HG03439 (cell line): Measurements from ENCODE around the gene HEBP1.

Experiments
- ATAC-seq: cut with Tn5 transposase; IDR thresholded peaks from one replicate; pipeline ENCODE4 v1.9.1; 2021; ENCODE audit warnings: mild to moderate bottlenecking, moderate library complexity; ENCODE audit not compliant: unreplicated experiment

The HEBP1 gene

GRCh38 chr12:13024531-13024916 is 24.5 kb upstream of the HEBP1 start:
- ATAC-seq, result no peak

DNA sequence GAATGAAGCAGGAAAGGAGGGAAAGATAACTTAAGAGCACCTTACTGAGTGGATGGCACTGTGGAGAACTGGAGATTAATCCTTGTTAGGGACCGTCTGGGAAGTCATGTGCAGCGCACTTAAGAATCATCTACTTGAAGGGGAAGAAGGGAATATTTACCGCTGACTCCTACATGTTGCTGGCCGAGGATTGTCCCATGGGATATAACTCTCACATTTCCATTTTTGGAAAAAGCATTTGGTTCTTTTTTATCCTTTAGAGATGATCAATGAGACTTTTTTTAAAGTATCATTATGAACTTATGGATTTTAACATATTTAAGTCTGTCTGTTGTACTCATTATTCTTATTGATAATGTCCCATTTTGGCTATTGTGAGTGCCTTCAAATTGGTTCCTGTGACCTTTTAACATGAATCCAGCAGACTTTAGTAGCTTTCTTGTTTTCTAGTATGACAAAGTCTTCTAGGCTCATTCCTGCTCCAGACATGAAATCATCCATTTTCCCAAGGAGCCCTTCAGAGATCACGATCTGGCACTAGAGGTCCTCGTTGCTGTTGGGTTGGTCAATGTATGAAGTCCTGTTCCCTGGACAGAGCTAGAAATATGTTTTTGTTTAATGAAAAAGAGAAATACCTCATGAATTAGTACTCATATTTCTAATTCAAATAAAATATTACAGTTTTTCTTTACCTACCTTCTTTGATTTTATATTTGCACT is 23.9 kb upstream of the HEBP1 start:
- ATAC-seq, result no peak

- ATAC-seq, result no peak
Measured at GRCh38 chr12:13022851-13023271, 22.8 kb upstream of the HEBP1 start.

GRCh38 chr12:13011098-13011497 is 11.0 kb upstream of the HEBP1 start:
- no peak for ATAC-seq

GRCh38 chr12:13008741-13009380 is 8.8 kb upstream of the HEBP1 start:
- no peak for ATAC-seq

GRCh38 chr12:13007496-13008233 is 7.6 kb upstream of the HEBP1 start:
- ATAC-seq, result no peak

- no peak for ATAC-seq
Measured at GRCh38 chr12:13005649-13006048, 5.6 kb upstream of the HEBP1 start.

- ATAC-seq, result no peak
Measured at GRCh38 chr12:13004986-13005385, 4.9 kb upstream of the HEBP1 start.

DNA sequence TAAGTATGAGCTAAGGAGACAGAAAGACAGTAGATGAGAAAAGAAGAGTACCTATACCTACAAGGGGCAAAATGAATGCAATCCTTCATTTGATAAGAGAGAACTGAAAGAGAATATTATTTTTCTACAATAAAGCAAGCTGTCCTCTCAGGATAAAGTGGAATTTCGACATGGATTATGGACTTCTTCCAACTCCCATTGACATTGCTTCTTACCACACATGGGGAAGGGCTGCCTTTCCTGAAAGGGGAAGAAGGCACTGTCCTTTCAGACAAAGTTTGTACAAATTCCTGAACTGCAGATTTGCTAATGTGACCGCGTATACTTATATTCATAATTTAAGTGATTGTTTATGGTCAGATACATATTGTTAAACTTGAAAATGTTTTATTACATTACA is 4.3 kb upstream of the HEBP1 start:
- no peak for ATAC-seq

DNA sequence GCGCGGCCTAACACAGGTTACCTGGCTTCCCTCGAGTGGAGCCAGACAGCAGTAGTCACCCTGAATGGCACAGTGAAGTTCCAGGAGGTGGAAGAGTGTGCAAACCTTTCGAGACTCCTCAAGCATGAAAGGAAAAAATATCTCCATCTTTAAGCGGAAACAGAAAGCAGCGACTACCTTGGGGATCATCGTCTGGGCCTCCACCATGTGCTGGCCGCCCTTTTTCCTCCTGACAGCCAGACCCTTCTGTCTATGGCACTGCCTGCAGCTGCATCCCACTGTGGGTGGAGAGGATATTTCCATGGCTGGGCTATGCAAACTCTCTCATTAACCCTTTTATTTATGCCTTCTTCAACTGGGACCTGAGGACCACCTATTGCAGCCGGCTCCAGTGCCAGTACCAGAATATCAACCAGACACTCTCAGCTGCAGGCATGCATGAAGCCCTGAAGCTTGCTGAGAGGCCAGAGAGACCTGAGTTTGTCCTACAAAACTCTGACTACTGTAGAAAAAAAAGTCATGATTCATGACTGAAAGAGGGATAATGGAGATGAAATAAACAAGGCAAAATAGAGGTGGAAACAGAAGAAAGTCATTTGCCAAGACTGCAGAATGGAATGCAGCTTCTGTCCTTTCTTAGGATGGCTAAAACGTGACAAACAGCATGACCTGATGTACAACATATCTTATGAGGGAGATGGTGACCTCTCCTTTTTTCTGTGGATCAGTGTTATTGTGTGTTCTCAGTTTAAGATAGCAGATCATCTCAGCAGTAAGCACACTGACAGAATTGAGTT is 2.4 kb upstream of the HEBP1 start:
- no peak for ATAC-seq

DNA sequence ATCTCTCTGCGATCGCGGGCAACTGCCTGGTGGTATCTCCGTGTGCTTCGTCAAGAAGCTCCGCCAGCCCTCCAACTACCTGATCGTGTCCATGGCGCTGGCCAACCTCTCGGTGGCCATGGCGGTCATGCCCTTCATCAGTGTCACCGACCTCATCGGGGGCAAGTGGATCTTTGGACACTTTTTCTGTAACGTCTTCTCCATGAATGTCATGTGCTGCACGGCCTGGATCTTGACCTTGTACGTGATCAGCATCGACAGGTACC is 1.6 kb upstream of the HEBP1 start:
- ATAC-seq, result no peak

DNA sequence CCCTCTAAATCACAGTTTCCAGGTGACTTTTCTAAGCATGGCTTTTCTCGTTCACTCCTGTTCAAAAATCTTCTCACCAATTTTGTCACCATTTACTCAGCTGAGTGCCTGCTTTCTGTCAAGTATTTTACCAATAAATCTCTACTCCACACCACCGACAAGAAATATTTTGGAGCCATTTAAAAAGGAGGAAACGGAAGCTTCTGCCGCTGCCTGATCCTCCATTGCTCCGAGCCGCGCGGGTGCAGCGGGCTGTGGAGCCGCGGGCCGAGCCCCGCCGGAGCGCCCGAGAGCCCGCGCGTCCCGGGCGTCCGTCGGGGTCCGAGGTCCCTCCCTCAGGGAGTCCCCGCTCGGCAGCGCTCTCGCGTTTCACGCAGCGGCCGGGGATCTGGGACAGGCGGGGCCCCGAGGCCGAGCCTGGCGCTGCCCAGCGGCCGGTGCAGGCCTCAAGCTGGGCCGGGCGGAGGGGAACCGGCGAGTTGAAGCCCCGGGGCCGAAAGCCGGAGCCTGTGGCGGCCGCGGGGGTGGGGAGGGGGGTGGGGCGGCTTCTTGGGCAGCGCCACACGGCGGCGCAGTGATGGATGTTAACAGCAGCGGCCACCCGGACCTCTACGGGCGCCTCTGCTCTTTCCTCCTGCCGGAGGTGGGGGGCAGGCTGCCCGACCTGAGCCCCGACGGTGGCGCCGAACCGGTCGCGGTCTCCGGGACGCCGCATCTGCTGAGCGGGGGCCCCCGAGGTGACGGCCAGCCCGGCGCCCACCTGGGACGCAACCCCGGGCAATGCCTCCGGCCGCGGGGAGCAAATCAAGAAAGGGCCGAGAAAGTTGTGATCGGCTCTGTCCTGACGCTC is 1.1 kb upstream of the HEBP1 start:
- no peak for ATAC-seq

DNA sequence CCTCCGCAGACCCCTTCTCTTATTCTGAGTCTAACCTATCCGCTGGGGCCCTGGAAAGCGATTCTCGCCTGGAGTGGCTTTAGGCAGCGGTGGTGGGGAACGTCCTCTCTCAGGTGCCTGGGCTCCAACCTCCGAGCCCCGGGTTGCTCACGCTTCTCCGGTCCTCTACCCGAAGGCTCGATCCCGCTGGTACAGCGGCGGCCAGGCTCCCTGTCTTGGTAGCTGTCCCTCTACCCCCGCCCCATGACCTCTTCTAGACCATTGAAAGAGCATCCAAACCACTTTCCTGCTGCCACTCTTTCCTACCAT is 505 bp upstream of the HEBP1 start:
- ATAC-seq, result peak; percentile 28

GRCh38 chr12:12999271-12999958 is 650 bp downstream of the HEBP1 start:
- no peak for ATAC-seq

DNA sequence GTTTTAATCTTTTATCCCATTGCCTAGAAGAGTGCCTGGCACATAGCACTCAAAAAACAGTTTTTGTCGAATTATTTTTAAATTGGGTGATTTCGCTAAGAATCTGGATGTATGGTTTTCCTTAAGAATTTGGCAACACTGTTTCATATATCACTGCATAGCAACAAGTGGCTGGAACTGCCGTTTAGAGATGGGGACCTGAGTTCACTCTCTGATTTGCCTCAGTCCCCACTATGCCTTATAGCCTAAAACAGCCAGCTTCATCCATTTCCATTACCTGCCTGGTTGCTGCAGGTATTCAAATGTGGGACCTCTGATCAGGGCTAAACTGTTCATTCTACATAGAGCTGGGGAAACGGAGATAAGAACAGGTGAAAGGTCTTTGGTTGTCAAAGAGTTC is 1.8 kb downstream of the HEBP1 start:
- ATAC-seq, result no peak

DNA sequence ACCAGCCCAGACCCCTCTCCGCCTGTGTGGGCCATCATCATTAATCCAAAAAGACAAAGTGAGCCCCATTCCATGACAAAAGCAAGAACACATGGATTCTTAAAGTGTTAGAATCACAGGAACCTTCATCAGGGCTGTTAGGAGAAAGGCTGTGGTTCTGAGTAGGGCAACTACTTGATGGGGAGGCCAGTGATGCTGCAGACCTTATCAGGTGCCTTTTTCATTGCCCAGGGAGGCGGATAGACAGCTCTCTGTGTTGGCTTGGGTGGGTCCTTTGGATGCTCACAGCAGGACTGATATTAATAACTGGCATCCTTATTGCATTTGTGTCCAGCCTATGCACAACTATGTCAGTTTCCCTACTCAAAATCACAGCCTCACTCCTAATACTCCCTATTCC is 2.3 kb downstream of the HEBP1 start:
- ATAC-seq, result no peak

GRCh38 chr12:12997156-12997555 is 2.9 kb downstream of the HEBP1 start:
- ATAC-seq, result no peak

GRCh38 chr12:12996209-12996608 is 3.9 kb downstream of the HEBP1 start:
- ATAC-seq, result no peak

GRCh38 chr12:12995088-12995487 is 5.0 kb downstream of the HEBP1 start:
- ATAC-seq, result no peak

DNA sequence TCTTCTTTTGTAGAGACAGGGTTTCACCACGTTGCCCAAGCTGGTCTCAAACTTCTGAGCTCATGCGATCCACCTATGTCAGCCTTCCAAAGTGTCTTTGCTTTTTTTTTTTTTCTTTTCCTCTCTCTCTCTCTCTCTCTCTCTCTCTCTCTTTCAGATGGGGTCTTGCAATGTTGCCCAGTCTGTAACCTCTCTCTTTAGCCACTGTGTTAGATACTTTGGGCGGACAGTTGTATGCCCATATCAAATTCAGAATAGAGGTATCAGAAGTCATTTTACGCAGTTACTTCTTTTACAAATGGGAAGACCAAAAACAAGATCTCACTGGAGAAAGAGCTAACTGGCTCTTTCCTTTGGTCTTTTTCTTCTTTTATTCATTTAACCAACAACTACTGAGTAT is 6.7 kb downstream of the HEBP1 start:
- no peak for ATAC-seq
